ENCODE results near the gene TMEM178B.

GRCh38 chr7:141073641-141074161, at the start of gene TMEM178B:
- TF ChIP-seq SATB2 (CRISPR knock-in tag; IDR thresholded peaks at IDR 0.05), result no peak
- no peak for TF ChIP-seq ZNF121 (CRISPR knock-in tag; IDR thresholded peaks at IDR 0.05)
- no peak for TF ChIP-seq CTCF (CRISPR knock-in tag; IDR thresholded peaks at IDR 0.05)
- TF ChIP-seq TRIM24 (CRISPR knock-in tag; IDR thresholded peaks at IDR 0.05), result no peak
- no peak for TF ChIP-seq ZNF782 (CRISPR knock-in tag; IDR thresholded peaks at IDR 0.05; ENCODE audit: borderline replicate concordance)
- TF ChIP-seq ZBTB34 (CRISPR knock-in tag; IDR thresholded peaks at IDR 0.05), result no peak
- TF ChIP-seq HOMEZ (CRISPR knock-in tag; IDR thresholded peaks at IDR 0.05; ENCODE audit: low read depth), result no peak
- no peak for TF ChIP-seq ZNF30 (CRISPR knock-in tag; IDR thresholded peaks at IDR 0.05)

All from HepG2 (cell line).